CD8-positive, alpha-beta memory T cell (primary cell): ENCODE results near the gene ACTL8. TPM values are rescaled to one million over a fixed set of nuclear protein-coding genes. Genes with fewer than 3 reads are reported as not detected.
A peak's percentile ranks its signal among the peaks of the same experiment; 100 is the strongest.

Source experiments
- CTCF ChIA-PET: fragments of 350-600 bp; sonication (Branson Sonifier 250); formaldehyde crosslinking; loops from one replicate; lab custom pipeline; 2021; ENCODE audit warnings: antibody characterized with exemption; lab: Charles Lee
- POLR2A ChIA-PET: fragments of 350-600 bp; sonication (Branson Sonifier 250); formaldehyde crosslinking; loops from one replicate; lab custom pipeline; 2021; ENCODE audit warnings: antibody characterized with exemption; lab: Charles Lee
- DNase-seq, 5 donors: peaks; one replicate each; pipeline versions ENCODE4 v3.0.0 to v3.0.0-alpha.2; 2020 to 2022; ENCODE audit warnings: mixed read lengths in 1 of 5
- H3K27ac ChIP-seq: one replicate; pipeline ENCODE4 v1.7.0; 2013; ENCODE audit warnings: low read depth, mild to moderate bottlenecking, low read length, moderate library complexity
- H3K27me3 ChIP-seq: 2 replicates; pipeline ENCODE4 v1.7.0; 2013; ENCODE audit warnings: low read length, mild to moderate bottlenecking; ENCODE audit not compliant: insufficient read depth, poor library complexity, severe bottlenecking
- H3K36me3 ChIP-seq: 2 replicates; pipeline ENCODE4 v1.7.0; 2013; ENCODE audit warnings: mild to moderate bottlenecking, low read length, moderate library complexity; ENCODE audit not compliant: insufficient read depth
- H3K4me1 ChIP-seq: 2 replicates; pipeline ENCODE4 v1.7.0; 2013; ENCODE audit warnings: mild to moderate bottlenecking, low read length, moderate library complexity; ENCODE audit not compliant: insufficient read depth
- H3K4me3 ChIP-seq: 2 replicates; pipeline ENCODE4 v1.7.0; 2013; ENCODE audit warnings: mild to moderate bottlenecking, low read length
- H3K9me3 ChIP-seq: 2 replicates; pipeline ENCODE4 v1.7.0; 2013; ENCODE audit warnings: mild to moderate bottlenecking, low read length
- H3K27ac Mint-ChIP-seq, 8 donors: one replicate each; pipeline ENCODE4 v1.8.0; 2020 to 2021; ENCODE audit warnings: mixed read lengths in 8 of 8, mild to moderate bottlenecking in 6 of 8, inconsistent platforms in 3 of 8, moderate library complexity in 3 of 8
- H3K27me3 Mint-ChIP-seq, 2 donors: one replicate each; pipeline ENCODE4 v1.8.0; 2020 to 2021; ENCODE audit warnings: mixed read lengths in 2 of 2, mild to moderate bottlenecking in 1 of 2, moderate library complexity in 1 of 2
- H3K36me3 Mint-ChIP-seq, 3 donors: one replicate each; pipeline ENCODE4 v1.8.0; 2020 to 2021; ENCODE audit warnings: mixed read lengths in 3 of 3, inconsistent platforms in 1 of 3, mild to moderate bottlenecking in 1 of 3
- H3K4me1 Mint-ChIP-seq, 3 donors: one replicate each; pipeline ENCODE4 v1.8.0; 2020 to 2021; ENCODE audit warnings: mixed read lengths in 3 of 3, inconsistent platforms in 1 of 3, mild to moderate bottlenecking in 1 of 3
- H3K4me3 Mint-ChIP-seq, 7 donors: one replicate each; pipeline ENCODE4 v1.8.0; 2020 to 2021; ENCODE audit warnings: mixed read lengths in 7 of 7, mild to moderate bottlenecking in 6 of 7, moderate library complexity in 4 of 7, inconsistent platforms in 2 of 7
- H3K9me3 Mint-ChIP-seq, 5 donors: one replicate each; pipeline ENCODE4 v1.8.0; 2020 to 2022; ENCODE audit warnings: mixed read lengths in 5 of 5, mild to moderate bottlenecking in 3 of 5, moderate library complexity in 2 of 5, inconsistent platforms in 1 of 5
- polyA plus RNA-seq: library from polyadenylated mRNA; unstranded; fragments of 300-500 nt; fragmentation: Illumina TruSeq; gene quantifications from one replicate; pipeline ENCODE4 v1.2.3, GENCODE V29; 2021
- total RNA-seq, 2 experiments: library from RNA; stranded (reverse); gene quantifications; one replicate each; pipeline ENCODE4 v1.2.3, GENCODE V29; 2021

The ACTL8 gene
- total and polyA plus RNA-seq, 3 experiments from 2014 or later = not detected

- H3K27me3 ChIP-seq = no peaks in the 10 kb centered on the region
- no peak for DNase-seq
- H3K36me3 Mint-ChIP-seq = no peaks in the 10 kb centered on the region
- no peaks in the 10 kb centered on the region for H3K4me1 ChIP-seq
- ChIA-PET CTCF (no interaction called here), POLR2A (no interaction called here)
- H3K36me3 ChIP-seq = no peaks in the 10 kb centered on the region
- peak overlapping the region in 1 of 8 donors; percentile 26 for H3K27ac Mint-ChIP-seq
- H3K4me3 Mint-ChIP-seq = no peak overlapping the region
- peaks cover 6% of the 10 kb centered on the region in 2 donors for H3K27me3 Mint-ChIP-seq
- no peak overlapping the region for H3K4me3 ChIP-seq
- H3K4me1 Mint-ChIP-seq = no peaks in the 10 kb centered on the region
- H3K27ac ChIP-seq = no peak overlapping the region
- no peaks in the 10 kb centered on the region for H3K9me3 ChIP-seq
- H3K9me3 Mint-ChIP-seq = peaks cover 0 to 3% (median 0%) of the 10 kb centered on the region in 5 donors
Observed at GRCh38 chr1:17735793-17736192, 19.3 kb upstream of the ACTL8 start.

DNA sequence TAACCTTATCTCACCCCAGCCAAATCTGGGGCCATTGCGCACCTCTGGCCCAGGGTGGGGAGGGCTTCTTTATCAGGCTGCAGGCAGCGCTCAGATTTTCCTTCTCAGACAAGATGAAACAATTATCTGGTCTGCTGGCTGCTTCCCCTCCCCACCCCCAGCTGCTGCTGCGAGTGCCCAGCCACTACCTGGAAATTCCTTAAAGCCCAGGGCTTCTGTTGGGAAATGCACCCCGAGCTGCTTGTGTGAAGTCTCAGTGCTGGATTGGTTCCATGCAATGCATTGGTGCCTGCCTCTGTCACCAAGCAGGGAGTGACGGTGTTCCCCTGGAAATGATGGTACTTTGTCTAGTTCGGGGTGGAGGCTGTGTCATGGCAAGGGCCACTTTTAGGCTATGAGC, 18.5 kb upstream of the ACTL8 start:
- H3K27me3 Mint-ChIP-seq = peaks cover 6 to 7% of the 10 kb centered on the region in 2 donors
- H3K4me3 Mint-ChIP-seq = no peak overlapping the region

DNA sequence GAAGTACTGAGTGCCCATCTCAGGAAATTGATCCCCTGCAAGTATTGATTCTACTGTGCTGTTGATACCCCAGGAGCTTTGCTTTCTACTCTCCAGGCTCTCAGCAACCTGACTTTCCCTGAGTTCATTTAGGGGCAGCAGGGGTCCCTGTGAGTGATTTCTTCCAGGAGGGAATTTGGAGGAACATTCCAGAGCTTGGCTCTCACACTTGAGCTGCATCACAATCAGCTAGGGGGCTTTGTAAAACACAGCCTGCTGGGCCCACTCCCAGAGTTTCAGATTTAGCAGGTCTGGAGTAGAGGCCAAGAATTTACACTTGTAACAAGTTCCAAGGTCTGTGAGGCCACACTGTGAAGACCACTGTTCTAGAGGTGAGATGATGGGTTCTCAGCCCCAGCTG, 16.1 kb upstream of the ACTL8 start:
- Mint-ChIP-seq H3K27ac (no peak overlapping the region), H3K36me3 (no peaks in the 10 kb centered on the region), H3K9me3 (peaks cover 0 to 3% (median 0%) of the 10 kb centered on the region in 5 donors), H3K27me3 (peaks cover 6 to 16% of the 10 kb centered on the region in 2 donors), H3K4me1 (no peaks in the 10 kb centered on the region), H3K4me3 (no peak overlapping the region)
- no peaks in the 10 kb centered on the region for H3K9me3 ChIP-seq
- H3K36me3 ChIP-seq = no peaks in the 10 kb centered on the region
- H3K4me3 ChIP-seq = no peak overlapping the region
- no peaks in the 10 kb centered on the region for H3K27me3 ChIP-seq
- no peaks in the 10 kb centered on the region for H3K4me1 ChIP-seq
- no peak for DNase-seq
- ChIA-PET POLR2A (no interaction called here), CTCF (no interaction called here)
- no peak overlapping the region for H3K27ac ChIP-seq

More for the DNA sequence above, 18.5 kb upstream of the ACTL8 start:
- DNase-seq = no peak
- no peaks in the 10 kb centered on the region for H3K27me3 ChIP-seq
- no peaks in the 10 kb centered on the region for H3K36me3 ChIP-seq
- Mint-ChIP-seq H3K9me3 (peaks cover 0 to 3% (median 0%) of the 10 kb centered on the region in 5 donors), H3K36me3 (no peaks in the 10 kb centered on the region), H3K4me1 (no peaks in the 10 kb centered on the region), H3K27ac (no peak overlapping the region)
- H3K9me3 ChIP-seq = no peaks in the 10 kb centered on the region
- ChIA-PET CTCF (no interaction called here), POLR2A (no interaction called here)
- H3K27ac ChIP-seq = no peak overlapping the region
- no peak overlapping the region for H3K4me3 ChIP-seq
- no peaks in the 10 kb centered on the region for H3K4me1 ChIP-seq

DNA sequence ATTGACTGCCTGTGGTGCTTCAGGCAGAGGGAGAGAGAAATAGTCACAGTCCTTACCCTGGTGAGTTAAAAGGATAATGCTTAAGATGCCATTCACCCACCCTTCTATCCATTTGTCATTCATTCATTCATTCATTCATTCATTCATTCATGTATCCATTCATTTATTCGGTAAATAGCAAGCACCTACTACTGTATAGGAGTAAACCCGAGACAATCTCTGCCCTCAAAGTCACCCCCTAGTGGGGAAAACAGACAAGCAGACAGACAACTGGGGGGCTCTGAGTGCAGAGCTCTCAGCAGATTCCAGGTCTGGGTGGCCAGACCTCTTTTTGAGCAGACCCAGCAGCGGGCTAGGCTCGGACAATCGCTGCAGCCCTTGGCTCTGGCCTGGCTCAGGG, 14.1 kb upstream of the ACTL8 start:
- POLR2A ChIA-PET = no interaction called here
- Mint-ChIP-seq H3K36me3 (no peaks in the 10 kb centered on the region), H3K9me3 (peaks cover 0 to 3% (median 0%) of the 10 kb centered on the region in 5 donors), H3K27ac (no peak overlapping the region), H3K4me1 (no peaks in the 10 kb centered on the region), H3K4me3 (no peak overlapping the region), H3K27me3 (peaks cover 4 to 19% of the 10 kb centered on the region in 2 donors)
- DNase-seq = no peak
- Histone ChIP-seq H3K9me3 (no peaks in the 10 kb centered on the region), H3K27ac (no peak overlapping the region), H3K4me1 (no peaks in the 10 kb centered on the region), H3K36me3 (no peaks in the 10 kb centered on the region), H3K4me3 (no peak overlapping the region), H3K27me3 (no peaks in the 10 kb centered on the region)
- CTCF ChIA-PET = no interaction called here

GRCh38 chr1:17742583-17742982, 12.6 kb upstream of the ACTL8 start:
- Mint-ChIP-seq H3K4me3 (no peak overlapping the region), H3K27me3 (peaks cover 8 to 16% of the 10 kb centered on the region in 2 donors), H3K27ac (no peak overlapping the region), H3K36me3 (no peaks in the 10 kb centered on the region), H3K9me3 (peaks cover 0 to 3% (median 0%) of the 10 kb centered on the region in 5 donors), H3K4me1 (no peaks in the 10 kb centered on the region)
- ChIA-PET CTCF (no interaction called here), POLR2A (no interaction called here)
- H3K27me3 ChIP-seq = no peaks in the 10 kb centered on the region
- DNase-seq = no peak
- H3K36me3 ChIP-seq = no peaks in the 10 kb centered on the region
- no peak overlapping the region for H3K4me3 ChIP-seq
- H3K4me1 ChIP-seq = no peaks in the 10 kb centered on the region
- H3K9me3 ChIP-seq = no peaks in the 10 kb centered on the region
- no peak overlapping the region for H3K27ac ChIP-seq

DNA sequence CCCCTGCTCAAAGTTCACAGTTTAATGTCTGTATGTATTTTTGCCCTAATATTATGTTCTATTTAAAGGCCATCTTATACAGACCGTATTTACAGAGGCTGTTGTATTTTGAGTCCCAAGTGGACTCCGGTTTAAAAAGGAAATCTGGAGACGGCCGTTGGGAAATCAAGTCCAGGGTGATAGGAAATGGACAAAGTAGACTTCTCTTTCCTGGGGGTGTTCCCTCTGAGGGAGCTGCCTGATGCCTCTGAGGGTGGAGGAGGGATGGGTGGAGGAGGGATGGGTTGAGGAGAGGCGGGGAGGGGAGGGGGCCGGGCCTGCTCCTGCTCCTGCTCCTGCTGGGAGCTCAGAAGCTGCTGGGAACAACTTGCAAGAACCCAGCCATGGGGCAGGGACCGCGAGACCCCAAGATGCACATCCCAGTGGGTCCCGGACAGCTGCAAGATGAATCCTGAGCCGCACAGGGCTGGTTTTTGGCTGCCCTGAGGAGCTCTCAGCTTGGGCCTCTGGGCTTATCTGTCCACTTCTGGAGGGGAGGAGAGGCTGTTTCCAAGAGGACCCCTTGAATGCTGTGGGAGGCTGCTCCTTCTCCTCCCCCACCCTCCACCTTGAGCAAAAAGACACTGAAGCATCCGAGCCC, 12.0 kb upstream of the ACTL8 start:
- H3K4me1 ChIP-seq = no peaks in the 10 kb centered on the region
- no peak overlapping the region for H3K4me3 ChIP-seq
- Mint-ChIP-seq H3K4me1 (no peaks in the 10 kb centered on the region), H3K27ac (no peak overlapping the region), H3K36me3 (no peaks in the 10 kb centered on the region), H3K9me3 (peaks cover 0 to 3% (median 0%) of the 10 kb centered on the region in 5 donors), H3K27me3 (peaks cover 8 to 13% of the 10 kb centered on the region in 2 donors), H3K4me3 (no peak overlapping the region)
- ChIA-PET POLR2A (no interaction called here), CTCF (no interaction called here)
- DNase-seq = no peak
- H3K36me3 ChIP-seq = no peaks in the 10 kb centered on the region
- no peaks in the 10 kb centered on the region for H3K9me3 ChIP-seq
- H3K27ac ChIP-seq = no peak overlapping the region
- no peaks in the 10 kb centered on the region for H3K27me3 ChIP-seq

- H3K9me3 Mint-ChIP-seq = peaks cover 0 to 5% (median 0%) of the 10 kb centered on the region in 5 donors
- no peaks in the 10 kb centered on the region for H3K9me3 ChIP-seq
- H3K4me3 ChIP-seq = no peak overlapping the region
- no peak for DNase-seq
- no peaks in the 10 kb centered on the region for H3K36me3 ChIP-seq
- ChIA-PET POLR2A (no interaction called here), CTCF (no interaction called here)
- no peaks in the 10 kb centered on the region for H3K27me3 ChIP-seq
- H3K4me1 Mint-ChIP-seq = no peaks in the 10 kb centered on the region
- H3K27ac Mint-ChIP-seq = no peak overlapping the region
- H3K27ac ChIP-seq = no peak overlapping the region
- no peaks in the 10 kb centered on the region for H3K36me3 Mint-ChIP-seq
- peaks cover 8 to 13% of the 10 kb centered on the region in 2 donors for H3K27me3 Mint-ChIP-seq
- H3K4me3 Mint-ChIP-seq = no peak overlapping the region
- no peaks in the 10 kb centered on the region for H3K4me1 ChIP-seq
Observed at GRCh38 chr1:17743925-17744324, 11.2 kb upstream of the ACTL8 start.

DNA sequence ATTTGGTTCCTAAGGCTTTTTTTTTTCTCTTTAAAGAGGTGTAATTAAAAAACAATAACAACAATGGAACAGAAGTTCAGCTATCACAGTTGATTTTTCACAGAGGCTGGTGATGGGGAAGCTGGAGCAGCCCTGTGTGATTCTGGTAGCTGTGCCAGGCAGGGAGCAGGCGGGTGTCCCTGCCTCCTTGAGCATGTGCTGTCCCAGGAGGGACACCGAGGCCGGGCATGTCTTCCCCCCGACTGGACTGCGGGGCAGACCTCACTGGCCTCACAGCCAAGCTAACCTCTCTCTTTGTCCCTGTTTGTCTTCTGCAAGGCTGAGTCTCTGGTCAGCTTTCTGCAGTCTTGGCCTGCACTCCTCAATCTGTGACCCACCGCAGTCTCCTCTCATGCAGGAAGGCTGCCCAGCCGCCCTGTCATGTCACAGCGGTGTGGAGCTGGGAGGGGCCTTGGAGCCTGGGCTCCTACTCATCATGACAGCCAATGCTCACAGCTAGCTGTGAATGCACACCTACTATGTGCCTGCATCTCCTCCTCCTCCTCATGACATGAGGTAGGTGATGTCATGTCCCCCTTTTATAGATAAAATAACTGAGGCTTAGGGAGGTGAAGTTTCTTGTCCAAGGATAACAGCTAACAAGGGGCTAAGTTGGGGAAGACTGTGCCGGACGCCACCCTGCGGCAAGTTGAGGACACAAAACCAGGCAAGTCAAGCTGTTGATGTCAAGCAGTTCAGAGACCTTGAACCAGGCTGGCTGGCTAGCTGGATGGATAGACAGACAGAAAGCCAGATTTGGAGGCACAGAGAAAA, 10.3 kb upstream of the ACTL8 start:
- POLR2A ChIA-PET = no interaction called here
- no peak overlapping the region for H3K4me3 ChIP-seq
- no peak for DNase-seq
- H3K27me3 ChIP-seq = no peaks in the 10 kb centered on the region
- no peaks in the 10 kb centered on the region for H3K4me1 ChIP-seq
- H3K27ac Mint-ChIP-seq = no peak overlapping the region
- peaks cover 0 to 5% (median 0%) of the 10 kb centered on the region in 5 donors for H3K9me3 Mint-ChIP-seq
- H3K27me3 Mint-ChIP-seq = peaks cover 9 to 13% of the 10 kb centered on the region in 2 donors
- no peak overlapping the region for H3K27ac ChIP-seq
- CTCF ChIA-PET = no interaction called here
- no peak overlapping the region for H3K4me3 Mint-ChIP-seq
- no peaks in the 10 kb centered on the region for H3K36me3 ChIP-seq
- no peaks in the 10 kb centered on the region for H3K4me1 Mint-ChIP-seq
- no peaks in the 10 kb centered on the region for H3K36me3 Mint-ChIP-seq
- no peaks in the 10 kb centered on the region for H3K9me3 ChIP-seq
